HG02852 (cell line): Measurements from ENCODE around the gene AOPEP.
A peak's percentile ranks its signal among the peaks of the same experiment; 100 is the strongest.

Experiments used
- ATAC-seq: cut with Tn5 transposase; IDR thresholded peaks from one replicate; pipeline ENCODE4 v1.9.1; 2021; ENCODE audit warnings: mild to moderate bottlenecking, moderate library complexity; ENCODE audit not compliant: unreplicated experiment

Gene AOPEP

DNA sequence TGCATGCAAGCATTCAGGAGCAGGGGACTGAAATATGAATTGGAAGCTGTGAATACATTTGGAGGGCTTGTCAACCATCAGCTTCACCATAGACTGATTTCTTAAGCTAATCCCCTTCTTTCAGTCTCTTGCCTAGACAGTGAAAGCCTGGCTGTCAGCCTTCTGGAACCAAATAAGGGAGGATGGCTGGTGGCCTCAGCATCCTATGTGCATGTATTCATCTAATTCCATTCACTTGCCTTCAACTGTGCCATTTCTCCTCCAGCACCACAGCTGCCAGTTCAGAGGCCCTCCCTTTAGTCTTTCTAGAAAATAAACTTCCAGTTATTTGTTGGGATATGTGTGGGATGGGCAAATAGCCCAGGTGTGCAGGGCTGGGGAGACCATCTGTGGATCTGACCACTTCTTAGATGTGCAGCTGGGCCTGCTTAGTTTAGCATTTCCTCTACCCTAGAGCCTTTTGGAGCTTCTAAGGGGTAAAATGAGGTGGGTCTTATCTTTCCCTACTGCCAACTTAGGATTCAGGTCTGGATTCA, 62.1 kb downstream of the AOPEP start:
- no peak for ATAC-seq

DNA sequence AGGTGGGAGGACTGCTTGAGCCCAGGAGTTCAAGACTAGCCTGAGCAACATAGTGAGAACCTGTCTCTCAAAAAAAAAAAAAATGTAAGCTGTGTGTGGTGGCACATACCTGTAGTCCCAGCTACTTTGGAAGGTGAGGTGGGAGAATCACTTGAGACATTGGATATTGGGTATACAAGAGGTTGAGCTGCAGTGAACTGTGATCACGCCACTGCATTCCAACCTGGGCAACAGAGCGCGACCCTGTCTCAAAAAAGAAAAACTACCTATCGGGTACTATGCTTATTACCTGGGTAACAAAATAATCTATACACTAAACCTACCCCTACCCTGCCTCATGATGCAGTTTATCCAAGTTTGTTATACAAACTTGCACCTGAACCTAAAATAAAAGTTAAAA, 64.9 kb downstream of the AOPEP start:
- ATAC-seq: no peak

DNA sequence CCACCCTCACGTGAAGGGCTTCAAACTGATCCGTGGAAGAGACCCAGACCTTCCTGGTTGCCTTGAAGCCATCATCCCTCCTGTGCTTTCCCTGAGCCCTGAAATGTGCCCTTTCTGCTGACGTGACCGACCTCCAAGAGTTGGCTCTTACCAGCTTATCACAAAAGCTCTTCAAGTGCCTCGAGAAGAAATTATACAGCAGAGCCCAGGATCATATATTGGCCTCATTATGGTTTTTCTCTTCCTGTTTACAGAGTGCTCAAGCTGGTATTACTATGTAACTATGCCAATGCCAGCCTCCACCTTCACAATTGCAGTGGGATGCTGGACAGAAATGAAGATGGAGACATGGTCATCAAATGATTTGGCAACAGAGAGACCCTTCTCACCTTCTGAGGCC, 66.0 kb downstream of the AOPEP start:
- ATAC-seq: no peak

DNA sequence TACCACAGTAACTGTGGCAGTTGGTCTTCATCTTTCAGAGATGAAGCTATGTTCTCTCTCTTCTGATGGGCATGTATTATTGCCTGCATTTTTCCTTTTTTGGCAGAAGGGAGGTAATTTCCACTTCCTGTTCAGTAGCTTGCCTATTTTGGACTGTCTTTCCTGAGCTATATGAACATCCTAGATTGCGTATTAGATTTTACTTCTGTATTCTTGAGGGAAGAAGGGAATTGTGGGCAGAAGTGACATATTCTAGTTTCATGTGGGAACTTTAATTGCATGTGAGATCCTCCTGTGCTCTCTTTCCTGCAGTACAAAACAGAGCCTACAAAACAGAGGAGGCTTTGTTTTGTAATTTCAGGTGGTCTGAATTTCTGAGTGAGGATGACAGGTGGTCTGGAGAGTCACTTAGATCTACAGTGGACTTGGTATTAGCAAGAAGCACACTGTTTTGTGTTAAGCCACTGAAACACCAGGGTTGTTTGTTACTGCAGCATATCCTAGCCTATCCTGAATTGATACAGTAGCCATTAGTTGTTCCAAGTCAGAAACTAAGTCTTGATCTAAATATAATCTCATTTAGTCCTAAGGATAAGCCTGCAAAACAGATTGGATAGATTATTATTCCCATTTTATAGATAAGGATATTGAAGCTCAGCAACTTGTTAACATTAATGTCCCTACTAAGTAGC, 68.1 kb downstream of the AOPEP start:
- ATAC-seq: no peak

DNA sequence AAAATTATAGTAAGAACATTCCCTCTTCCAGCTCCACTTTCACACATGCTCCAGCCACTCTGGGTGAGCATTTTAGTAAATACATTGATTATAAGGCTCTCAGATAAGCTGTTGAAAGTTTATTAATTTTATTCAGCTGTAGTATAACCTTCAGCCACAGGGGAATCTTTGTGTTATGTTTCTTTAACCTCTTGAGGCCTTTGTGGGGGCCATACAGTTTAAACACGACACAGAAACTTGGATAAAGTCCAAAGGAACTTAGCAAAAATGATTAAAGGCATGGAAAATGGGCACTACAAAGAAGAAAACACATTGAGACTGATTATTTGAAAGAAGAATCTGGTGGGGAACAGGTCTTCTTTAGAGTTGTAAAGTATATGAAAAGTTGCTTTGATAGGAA, 70.2 kb downstream of the AOPEP start:
- ATAC-seq: no peak

DNA sequence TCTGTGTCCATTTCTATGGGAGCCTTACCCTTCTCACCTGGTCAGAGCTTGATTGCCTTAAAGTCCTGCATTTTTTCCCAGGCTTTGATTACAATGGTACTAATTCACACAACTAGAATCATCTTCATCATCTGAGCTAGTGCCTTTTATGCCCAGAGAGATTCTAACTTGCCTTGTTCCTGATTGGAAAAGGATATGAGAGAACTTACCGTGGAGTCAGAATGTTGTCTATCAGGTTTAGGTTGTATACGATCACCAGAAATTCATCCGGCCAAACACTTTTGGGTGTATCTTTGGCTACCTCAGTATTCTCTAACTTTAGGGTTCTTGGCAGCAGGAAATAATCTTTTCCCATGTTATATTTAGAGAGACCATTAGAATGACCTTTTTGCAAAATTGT, 71.7 kb downstream of the AOPEP start:
- ATAC-seq: no peak

DNA sequence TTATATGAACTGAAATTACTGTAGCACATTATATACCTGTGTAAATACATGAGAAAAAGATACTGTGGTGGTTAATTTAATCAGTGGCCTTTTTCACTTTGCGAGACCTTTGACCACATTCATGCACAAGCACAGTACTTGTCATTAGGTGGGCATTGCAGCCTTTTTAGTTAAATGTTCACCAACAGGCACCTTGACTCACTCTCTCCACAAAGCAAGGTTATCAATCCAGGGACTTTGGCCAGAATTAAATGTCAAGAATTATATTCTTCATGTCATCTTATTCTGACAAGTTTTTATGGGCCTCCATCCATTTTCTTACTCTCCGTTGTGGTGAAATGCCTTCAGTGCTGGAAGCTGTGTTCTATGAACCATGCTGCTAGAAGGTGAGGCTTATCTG, 72.2 kb downstream of the AOPEP start:
- no peak for ATAC-seq

DNA sequence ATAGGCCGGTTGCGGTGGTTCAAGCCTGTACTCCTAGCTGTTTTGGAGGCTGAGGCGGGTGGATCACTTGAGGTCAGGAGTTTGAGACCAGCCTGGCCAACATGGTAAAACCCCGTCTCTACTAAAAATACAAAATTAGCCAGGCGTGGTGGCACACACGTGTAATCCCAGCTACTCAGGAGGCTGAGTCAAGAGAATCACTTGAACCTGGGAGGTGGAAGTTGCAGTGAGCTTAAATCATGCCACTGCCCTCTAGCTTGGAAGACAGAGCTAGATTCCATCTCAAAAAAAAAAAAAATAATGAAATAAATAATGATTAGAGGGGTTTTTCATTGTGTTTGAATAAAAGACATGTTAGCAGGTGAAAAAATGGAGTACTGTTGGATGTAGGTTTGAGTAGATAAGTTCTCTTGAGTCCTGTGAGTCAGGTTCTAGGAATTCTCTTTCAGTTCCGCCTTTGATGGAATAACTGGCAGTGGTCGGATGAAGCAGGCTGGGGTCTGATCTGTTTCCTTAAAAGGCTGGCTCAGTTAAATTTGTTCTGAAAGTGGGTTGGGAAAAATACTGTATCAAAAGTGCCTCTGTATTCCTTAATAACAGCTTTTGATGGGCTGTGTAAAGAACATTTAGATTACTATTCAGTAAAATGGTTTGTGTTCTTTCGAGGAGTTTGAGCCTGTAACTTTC, 73.2 kb downstream of the AOPEP start:
- ATAC-seq: no peak

DNA sequence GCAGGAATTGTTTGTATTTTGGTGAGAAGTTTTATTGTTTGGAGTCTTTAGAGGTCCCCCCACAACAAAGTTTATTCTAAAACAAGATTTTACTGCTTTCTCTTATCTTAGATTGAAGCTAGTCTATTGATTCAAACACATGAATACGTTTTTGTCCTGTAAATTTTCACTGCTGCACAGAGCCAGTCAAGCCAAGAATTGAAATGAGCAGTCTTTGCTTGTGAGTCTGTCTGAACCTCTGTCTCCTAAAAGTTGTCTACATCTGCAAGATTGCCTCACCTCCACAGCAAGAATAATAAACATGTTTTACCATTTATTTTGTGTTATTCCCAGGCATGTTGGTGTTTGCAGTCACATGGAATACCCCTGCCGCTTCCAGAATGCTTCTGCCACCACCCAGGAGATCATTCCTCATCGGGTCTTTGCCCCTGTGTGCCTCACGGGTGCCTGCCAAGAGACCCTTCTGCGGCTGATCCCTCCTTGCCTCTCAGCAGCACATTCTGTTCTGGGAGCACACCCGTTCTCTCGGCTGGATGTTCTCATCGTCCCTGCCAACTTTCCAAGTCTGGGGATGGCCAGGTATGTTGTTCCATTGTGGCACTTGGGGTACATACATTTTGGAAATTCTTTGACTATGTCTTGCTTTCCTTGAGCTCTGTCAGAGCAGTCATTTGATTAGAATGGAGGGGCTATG, 74.1 kb downstream of the AOPEP start:
- ATAC-seq: no peak

DNA sequence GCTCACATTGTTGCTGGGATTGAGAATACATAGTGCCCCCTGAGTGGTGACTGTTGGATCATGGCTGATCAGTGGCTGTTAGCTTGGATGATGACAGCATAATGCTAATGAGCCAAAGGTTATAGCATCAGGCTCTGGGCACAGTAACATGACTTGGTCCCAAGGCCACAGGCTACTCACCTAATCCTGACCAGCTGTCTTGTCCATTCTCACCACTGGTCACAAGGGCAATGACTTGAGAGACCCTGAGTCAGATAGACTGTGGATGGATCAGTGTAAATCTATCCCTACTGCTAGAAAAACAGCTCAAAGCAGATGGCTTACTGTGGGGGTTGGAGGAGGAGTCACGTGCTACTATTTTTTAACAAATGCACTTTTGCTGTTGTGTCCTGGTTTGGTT, 74.7 kb downstream of the AOPEP start:
- ATAC-seq: no peak

DNA sequence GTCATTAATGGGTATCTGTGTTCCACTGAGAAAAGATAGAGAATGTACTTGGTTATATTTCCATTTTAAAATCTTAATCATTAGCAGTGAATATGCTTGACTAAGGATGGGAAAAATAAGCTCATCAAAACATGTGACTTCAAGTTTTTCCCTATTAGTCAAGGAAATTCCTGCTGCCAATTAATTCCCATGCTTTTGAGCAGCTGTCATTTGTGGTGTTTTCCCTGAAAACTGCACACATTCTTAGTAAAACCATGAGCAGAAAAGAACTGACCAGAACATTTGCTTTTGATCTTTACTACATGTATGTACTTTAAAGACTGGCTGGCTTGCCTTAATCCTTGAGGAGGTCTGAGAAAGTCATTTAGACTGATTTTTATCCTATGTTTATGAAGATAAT, 75.2 kb downstream of the AOPEP start:
- ATAC-seq: no peak

DNA sequence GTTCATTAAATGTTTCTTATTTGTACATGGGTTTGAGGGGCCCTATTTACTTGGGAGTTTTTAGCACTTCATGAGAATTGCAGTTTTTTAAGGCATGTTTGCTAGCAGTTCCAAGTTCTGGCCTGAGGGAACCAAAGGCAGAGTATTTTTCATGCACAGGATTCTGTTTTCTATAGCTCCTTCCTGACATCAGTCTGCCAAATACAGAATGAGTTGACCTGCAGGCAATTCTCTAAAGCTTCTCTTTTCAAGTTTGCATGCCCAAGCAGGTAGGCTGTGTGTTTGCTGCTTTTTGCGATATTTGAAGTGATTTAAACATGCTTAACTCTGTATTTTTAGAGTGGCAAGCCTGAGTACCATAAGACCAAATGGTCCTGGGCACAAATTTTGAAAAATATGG, 75.8 kb downstream of the AOPEP start:
- no peak for ATAC-seq

DNA sequence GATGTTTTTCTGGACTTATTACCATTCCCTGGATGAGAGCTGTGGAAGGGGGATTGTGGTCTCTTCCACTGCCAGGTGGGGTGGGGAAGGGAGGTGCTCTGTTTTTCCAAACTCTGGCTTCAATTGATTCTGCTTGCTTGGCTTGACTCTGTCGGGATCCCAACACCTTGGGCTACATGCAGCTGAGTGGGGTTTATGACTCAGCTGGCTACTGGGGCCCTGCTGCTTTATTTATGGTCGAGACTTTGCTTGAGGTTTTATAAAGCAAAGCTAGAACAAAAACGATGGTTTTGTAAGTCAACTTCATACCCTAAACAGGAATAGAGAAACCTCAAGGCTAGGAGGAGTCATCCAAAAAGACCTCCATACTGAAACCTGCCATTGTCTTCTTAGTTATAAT, 76.3 kb downstream of the AOPEP start:
- ATAC-seq: peak; percentile 66

DNA sequence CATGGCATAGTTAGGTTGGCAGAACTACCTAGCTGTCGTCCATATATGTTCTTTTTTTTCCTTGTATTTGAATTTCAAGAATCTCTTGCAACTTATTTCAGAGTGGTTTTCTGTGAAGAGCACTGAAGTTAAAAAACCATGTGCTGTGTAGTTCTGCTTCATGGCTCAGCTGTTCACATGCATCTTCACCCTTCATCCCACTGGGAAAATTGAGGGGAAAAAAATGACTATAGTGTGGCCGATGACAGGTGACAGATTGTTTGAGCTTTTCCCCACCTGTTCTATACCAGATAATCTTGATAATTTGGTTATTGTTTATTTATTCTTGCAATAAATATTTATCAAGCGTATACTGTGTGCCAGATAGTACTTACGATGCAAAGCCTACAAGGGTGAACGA, 77.8 kb downstream of the AOPEP start:
- no peak for ATAC-seq

DNA sequence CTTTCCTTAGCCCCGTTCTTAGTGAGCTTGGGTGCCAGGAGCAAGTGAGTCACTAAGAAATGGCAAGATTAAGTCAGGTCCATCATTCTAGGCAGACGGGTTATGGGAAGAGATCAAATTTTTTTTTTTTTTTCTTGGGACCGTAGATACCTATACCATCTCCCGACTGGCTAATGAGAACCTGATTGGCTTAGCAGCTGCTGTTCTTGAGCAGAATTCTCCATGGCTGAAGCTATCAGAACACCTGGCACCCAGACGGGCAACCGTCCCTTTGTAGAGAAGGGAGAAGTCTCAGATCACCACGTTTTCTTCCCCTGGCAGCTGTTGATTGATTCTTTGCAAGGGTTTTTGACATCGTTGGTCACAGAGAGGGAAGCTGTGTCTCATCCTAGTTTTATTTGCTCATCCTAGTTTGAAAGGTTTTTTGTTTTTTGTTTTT, 78.6 kb downstream of the AOPEP start:
- ATAC-seq: no peak

DNA sequence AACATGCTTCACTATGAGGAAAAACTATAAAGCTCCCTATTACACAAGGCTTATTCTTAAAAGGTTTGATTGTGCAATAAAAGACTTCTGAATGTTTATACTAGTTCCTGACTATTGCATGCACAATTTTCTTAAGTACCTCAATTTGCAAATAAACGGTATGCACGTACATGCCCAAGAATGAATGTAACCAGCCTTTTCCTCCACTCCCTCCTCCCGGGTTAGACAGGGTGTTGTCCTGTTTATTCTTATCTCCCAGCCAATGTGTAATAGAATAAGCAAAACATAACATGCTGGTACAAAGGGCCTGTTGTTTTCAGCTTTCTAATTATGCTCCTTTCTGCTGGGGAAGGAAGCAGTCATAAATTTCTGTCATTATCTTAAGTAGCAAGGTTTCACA, 79.1 kb downstream of the AOPEP start:
- no peak for ATAC-seq

DNA sequence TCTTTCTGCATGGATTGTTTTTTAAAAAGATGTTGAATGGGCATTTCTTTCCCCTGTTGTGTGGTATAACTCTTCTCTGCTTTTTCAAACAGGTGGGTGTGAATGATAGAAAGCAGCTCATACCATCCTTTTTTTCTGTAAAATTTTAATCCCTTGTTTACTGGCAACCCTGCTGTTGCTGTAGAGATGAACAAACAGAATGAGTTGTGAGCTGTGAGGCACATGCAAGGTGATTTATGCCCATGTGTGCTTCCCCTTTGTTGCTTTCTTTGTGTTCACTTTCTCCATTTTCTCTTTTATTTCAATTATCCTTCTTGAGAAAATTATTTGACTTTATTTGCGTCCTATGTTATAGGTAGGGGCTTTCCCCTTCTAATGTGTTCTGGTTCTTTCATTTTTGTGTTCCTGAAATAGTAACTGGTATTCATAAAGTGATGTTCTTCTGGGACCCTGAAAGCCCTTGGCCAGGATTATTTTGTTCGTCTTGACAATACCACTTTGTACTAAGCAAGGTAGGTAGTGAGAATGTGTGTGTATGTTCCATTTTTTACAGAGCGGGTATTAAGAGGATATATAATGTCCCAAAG, 79.9 kb downstream of the AOPEP start:
- no peak for ATAC-seq

DNA sequence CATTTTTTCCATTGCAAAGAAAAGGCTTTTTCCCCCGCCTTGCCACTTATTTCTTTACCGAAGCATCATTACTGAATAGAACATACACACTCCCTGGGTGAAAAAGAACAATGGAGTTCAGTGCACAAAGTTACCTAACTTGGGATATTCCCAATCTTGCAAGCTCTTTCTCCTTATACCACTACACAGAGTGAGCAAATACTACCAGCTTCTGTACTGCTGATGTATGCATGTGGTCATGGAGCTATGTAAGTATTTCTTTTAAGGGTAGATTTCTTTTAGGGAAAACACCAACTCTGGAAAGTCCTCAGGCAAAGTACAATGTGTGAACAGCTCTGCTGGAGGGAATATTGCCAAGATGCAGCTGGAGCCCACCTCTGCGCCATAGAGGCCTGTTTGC, 81.1 kb downstream of the AOPEP start:
- ATAC-seq: no peak

DNA sequence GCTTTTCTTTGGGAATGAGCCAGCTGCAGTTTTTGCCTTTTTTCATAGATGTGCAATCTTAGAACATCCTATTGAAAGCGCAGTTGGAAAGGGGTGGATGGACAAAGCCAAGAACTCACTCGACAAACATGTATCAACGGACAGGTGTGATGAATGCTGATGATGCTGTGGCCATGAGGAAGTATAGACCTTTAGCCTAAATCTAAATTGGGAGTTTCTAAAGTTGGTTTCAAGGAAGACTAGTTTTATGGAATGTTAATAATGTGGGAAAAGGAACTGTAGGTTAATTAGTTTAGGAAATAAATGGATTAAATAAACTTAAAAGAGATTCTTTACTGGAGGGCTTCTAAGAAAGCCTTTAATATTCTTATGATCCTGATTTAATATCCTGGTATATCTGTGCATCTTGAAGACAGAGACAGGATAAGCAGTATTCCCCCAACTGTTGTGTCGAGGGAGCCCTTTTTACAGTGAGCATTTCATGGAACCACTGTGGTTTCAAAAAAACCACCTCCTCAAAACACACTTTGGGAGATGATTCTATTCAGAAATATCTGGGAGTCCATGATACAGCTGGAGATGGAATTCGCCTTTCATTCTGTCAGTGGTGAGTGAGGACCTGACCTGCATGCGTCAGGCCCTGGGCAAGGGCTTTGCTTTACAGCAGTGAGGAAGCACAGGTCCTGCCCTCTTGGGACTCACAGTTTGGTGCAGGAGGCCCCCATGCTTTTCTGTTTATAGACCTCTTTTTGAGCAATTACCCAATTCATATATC, 82.6 kb downstream of the AOPEP start:
- no peak for ATAC-seq

DNA sequence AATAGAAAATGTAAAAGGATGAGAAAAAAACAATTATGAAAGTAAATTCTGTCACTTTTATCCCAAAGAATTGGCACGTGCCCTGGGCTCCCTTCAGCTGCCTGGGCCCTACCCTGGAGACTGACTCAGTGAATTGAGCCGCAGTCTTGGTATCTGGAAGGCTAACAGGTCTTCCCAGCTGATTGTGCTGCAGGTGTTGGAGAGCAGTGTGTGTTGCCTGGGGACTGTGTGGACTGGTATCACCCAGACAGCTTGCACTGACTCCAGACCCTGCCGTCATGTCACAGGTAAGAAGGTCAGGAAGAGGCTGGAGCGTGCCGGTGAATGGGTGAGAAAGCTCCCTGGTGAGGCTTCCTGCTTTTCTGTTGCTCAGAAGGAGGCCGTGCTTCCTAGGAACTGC, 83.3 kb downstream of the AOPEP start:
- ATAC-seq: no peak

DNA sequence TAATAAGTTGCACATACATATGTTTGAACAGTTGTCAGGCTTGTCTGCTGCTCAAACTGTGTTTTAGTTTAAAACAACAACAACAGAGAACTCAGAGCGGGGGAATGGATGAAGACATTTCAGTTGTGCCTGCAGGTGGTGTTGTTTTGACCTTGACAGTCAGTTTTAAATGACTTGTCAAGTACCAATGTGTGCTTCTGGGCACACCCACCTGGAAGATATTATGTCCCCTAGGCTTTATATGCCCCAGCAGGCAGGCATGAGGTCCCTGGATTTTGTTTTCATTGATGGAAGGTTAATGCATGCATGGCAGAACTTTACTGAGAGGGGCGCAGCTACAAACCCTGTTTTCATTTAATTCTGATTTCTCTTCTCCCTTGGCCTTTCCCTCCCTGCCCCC, 84.6 kb downstream of the AOPEP start:
- no peak for ATAC-seq
